ENCODE measurements around the gene CEP83.
"Not testable (repeated sequence)": the region's sequence is repeated elsewhere in the genome, so short reads cannot be mapped to it uniquely, and the experiment has no call there.

The CEP83 gene

GRCh38 chr12:94458877-94459727 is 565 bp downstream of the CEP83 start:
- TF ChIP-seq SUZ12 (IDR thresholded peaks at IDR 0.05; ENCODE audit: extremely low read depth, insufficient read depth, insufficient read length) (no peak), ZNF274 (IDR thresholded peaks at IDR 0.05; ENCODE audit: low read depth, low read length) (no peak), YY1 (IDR thresholded peaks at IDR 0.05; ENCODE audit: insufficient read depth, insufficient read length) (no peak)
- Histone ChIP-seq H3K4me1 (ENCODE audit: insufficient read depth, insufficient read length) (no peaks in the 10 kb centered on the region), H3K36me3 (ENCODE audit: insufficient read depth, insufficient read length, low read length) (peaks cover 17% of the 10 kb centered on the region), H3K4me3 (ENCODE audit: insufficient read length, low read depth) (peak overlapping the region; percentile 96), H3K9ac (ENCODE audit: insufficient read length, low read depth) (peak overlapping the region; percentile 95), H3K27me3 (ENCODE audit: insufficient read depth, insufficient read length) (no peaks in the 10 kb centered on the region), H3K9me3 (ENCODE audit: insufficient read depth, low read length) (peaks cover 19% of the 10 kb centered on the region; the same call in 1 of the 2 replicates)
- no peak for DNase-seq (ENCODE audit: low read depth, low spot score)

- no peak for TF ChIP-seq YY1 (IDR thresholded peaks at IDR 0.05; ENCODE audit: insufficient read depth, insufficient read length)
- no peak for TF ChIP-seq SUZ12 (IDR thresholded peaks at IDR 0.05; ENCODE audit: extremely low read depth, insufficient read depth, insufficient read length)
- TF ChIP-seq ZNF274 (IDR thresholded peaks at IDR 0.05; ENCODE audit: low read depth, low read length) = no peak
- no peak overlapping the region for H3K4me3 ChIP-seq (ENCODE audit: insufficient read length, low read depth)
- H3K4me1 ChIP-seq (ENCODE audit: insufficient read depth, insufficient read length) = no peaks in the 10 kb centered on the region
- peaks cover 23% of the 10 kb centered on the region for H3K36me3 ChIP-seq (ENCODE audit: insufficient read depth, insufficient read length, low read length)
- no peaks in the 10 kb centered on the region for H3K27me3 ChIP-seq (ENCODE audit: insufficient read depth, insufficient read length)
- H3K9ac ChIP-seq (ENCODE audit: insufficient read length, low read depth) = no peak overlapping the region
- DNase-seq (ENCODE audit: low read depth, low spot score) = no peak
- H3K9me3 ChIP-seq (ENCODE audit: insufficient read depth, low read length) = peaks cover 19% of the 10 kb centered on the region; the same call in 1 of the 2 replicates
These were observed 2.4 kb downstream of the CEP83 start for GRCh38 chr12:94457311-94457710.

GRCh38 chr12:94454318-94454717 is 5.3 kb downstream of the CEP83 start:
- not testable (repeated sequence) for H3K27me3 ChIP-seq (ENCODE audit: insufficient read depth, insufficient read length); H3K4me3 ChIP-seq (ENCODE audit: insufficient read length, low read depth); H3K4me1 ChIP-seq (ENCODE audit: insufficient read depth, insufficient read length); DNase-seq (ENCODE audit: low read depth, low spot score); H3K9ac ChIP-seq (ENCODE audit: insufficient read length, low read depth)
- Histone ChIP-seq H3K9me3 (ENCODE audit: insufficient read depth, low read length) (peaks cover 19% of the 10 kb centered on the region; the same call in 1 of the 2 replicates), H3K36me3 (ENCODE audit: insufficient read depth, insufficient read length, low read length) (peaks cover 23% of the 10 kb centered on the region)

GRCh38 chr12:94445662-94446061 is 14.0 kb downstream of the CEP83 start:
- Histone ChIP-seq H3K27me3 (ENCODE audit: insufficient read depth, insufficient read length) (no peaks in the 10 kb centered on the region), H3K9ac (ENCODE audit: insufficient read length, low read depth) (no peak overlapping the region), H3K36me3 (ENCODE audit: insufficient read depth, insufficient read length, low read length) (peaks cover 6% of the 10 kb centered on the region), H3K9me3 (ENCODE audit: insufficient read depth, low read length) (0 out of 2 replicates have a peak, but pooled peaks cover 8% of the 10 kb centered on the region), H3K4me1 (ENCODE audit: insufficient read depth, insufficient read length) (no peaks in the 10 kb centered on the region), H3K4me3 (ENCODE audit: insufficient read length, low read depth) (no peak overlapping the region)
- DNase-seq (ENCODE audit: low read depth, low spot score) = no peak
- no peak for TF ChIP-seq YY1 (IDR thresholded peaks at IDR 0.05; ENCODE audit: insufficient read depth, insufficient read length)

DNA sequence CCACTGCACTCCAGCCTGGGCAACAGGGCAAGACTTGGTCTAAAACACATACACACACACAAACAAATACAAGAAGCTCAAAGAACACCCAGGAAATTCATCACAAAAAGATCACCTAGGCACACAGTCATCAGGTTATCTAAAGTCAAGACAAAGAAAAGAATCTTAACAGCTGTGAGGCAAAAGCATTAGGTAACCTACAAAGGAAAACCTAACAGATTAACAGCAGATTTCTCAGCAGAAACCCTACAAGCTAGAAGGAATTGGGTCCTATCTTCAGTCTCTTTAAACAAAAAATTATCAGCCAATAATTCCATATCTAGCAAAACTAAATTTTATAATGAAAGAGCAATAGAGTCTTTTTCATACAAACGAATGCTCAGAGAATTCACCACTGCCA is 22.4 kb downstream of the CEP83 start:
- TF ChIP-seq SUZ12 (IDR thresholded peaks at IDR 0.05; ENCODE audit: extremely low read depth, insufficient read depth, insufficient read length) (no peak), YY1 (IDR thresholded peaks at IDR 0.05; ENCODE audit: insufficient read depth, insufficient read length) (no peak), ZNF274 (IDR thresholded peaks at IDR 0.05; ENCODE audit: low read depth, low read length) (no peak)
- H3K9me3 ChIP-seq (ENCODE audit: insufficient read depth, low read length) = peaks cover 3% of the 10 kb centered on the region; the same call in 1 of the 2 replicates
- H3K36me3 ChIP-seq (ENCODE audit: insufficient read depth, insufficient read length, low read length) = no peaks in the 10 kb centered on the region

DNA sequence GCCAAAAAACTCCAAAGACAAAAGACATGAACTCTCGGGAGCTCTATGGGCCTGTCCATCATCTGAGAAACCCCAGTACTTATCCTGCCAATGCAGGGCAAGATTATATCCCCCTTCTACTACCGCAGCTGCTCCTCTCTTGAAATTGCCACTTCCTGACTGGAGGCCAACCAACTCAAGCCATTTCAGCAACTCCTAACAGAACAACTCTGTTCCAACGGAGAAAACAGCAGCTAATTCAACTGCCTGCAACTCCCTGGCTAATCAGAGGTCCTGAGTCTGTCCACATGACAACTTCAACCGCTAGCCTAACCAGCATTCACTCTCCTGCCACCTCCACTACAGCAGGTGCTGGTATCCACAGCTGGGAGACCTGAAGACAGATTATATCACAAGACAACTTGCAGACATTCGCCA is 24.1 kb downstream of the CEP83 start:
- Histone ChIP-seq H3K4me1 (ENCODE audit: insufficient read depth, insufficient read length) (peaks cover 2% of the 10 kb centered on the region), H3K9me3 (ENCODE audit: insufficient read depth, low read length) (peaks cover 14% of the 10 kb centered on the region), H3K36me3 (ENCODE audit: insufficient read depth, insufficient read length, low read length) (no peaks in the 10 kb centered on the region), H3K27me3 (ENCODE audit: insufficient read depth, insufficient read length) (no peaks in the 10 kb centered on the region), H3K4me3 (ENCODE audit: insufficient read length, low read depth) (no peak overlapping the region), H3K9ac (ENCODE audit: insufficient read length, low read depth) (no peak overlapping the region)
- no peak for DNase-seq (ENCODE audit: low read depth, low spot score)
- no peak for TF ChIP-seq SUZ12 (IDR thresholded peaks at IDR 0.05; ENCODE audit: extremely low read depth, insufficient read depth, insufficient read length)

More for the DNA sequence above, 22.4 kb downstream of the CEP83 start:
- Histone ChIP-seq H3K4me1 (ENCODE audit: insufficient read depth, insufficient read length) (peaks cover 2% of the 10 kb centered on the region), H3K27me3 (ENCODE audit: insufficient read depth, insufficient read length) (no peaks in the 10 kb centered on the region), H3K9ac (ENCODE audit: insufficient read length, low read depth) (no peak overlapping the region), H3K4me3 (ENCODE audit: insufficient read length, low read depth) (no peak overlapping the region)
- DNase-seq (ENCODE audit: low read depth, low spot score) = no peak

DNA sequence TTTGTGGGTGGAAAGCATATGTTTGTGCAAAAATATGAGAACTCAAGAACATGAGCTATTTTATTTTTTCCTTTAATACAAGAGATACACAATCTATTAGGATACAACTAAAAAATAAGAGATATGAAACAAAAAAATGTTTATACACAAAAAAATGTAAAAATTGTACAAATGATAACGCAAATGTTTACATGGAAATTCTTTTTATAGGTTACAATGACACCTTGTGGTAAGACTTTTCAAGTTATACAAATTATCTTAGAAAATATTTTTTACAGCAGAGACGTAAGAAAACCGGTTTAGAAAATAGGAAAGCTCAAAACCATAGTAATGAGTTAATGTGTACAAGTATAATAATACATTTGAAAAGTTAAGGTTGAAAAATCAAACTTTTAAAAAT is 25.5 kb downstream of the CEP83 start:
- H3K4me1 ChIP-seq (ENCODE audit: insufficient read depth, insufficient read length) = peaks cover 8% of the 10 kb centered on the region
- H3K9ac ChIP-seq (ENCODE audit: insufficient read length, low read depth) = no peak overlapping the region
- H3K36me3 ChIP-seq (ENCODE audit: insufficient read depth, insufficient read length, low read length) = no peaks in the 10 kb centered on the region
- H3K27me3 ChIP-seq (ENCODE audit: insufficient read depth, insufficient read length) = no peaks in the 10 kb centered on the region
- H3K4me3 ChIP-seq (ENCODE audit: insufficient read length, low read depth) = no peak overlapping the region
- no peak for TF ChIP-seq ZNF274 (IDR thresholded peaks at IDR 0.05; ENCODE audit: low read depth, low read length)
- no peak for TF ChIP-seq YY1 (IDR thresholded peaks at IDR 0.05; ENCODE audit: insufficient read depth, insufficient read length)
- TF ChIP-seq SUZ12 (IDR thresholded peaks at IDR 0.05; ENCODE audit: extremely low read depth, insufficient read depth, insufficient read length) = no peak
- peaks cover 18% of the 10 kb centered on the region for H3K9me3 ChIP-seq (ENCODE audit: insufficient read depth, low read length)
- no peak for DNase-seq (ENCODE audit: low read depth, low spot score)
